Common myeloid progenitor, CD34-positive (primary cell): ENCODE results near the gene CCDC50. TPM values are rescaled to one million over a fixed set of nuclear protein-coding genes. Genes with fewer than 3 reads are reported as not detected.

Source experiments
- CTCF ChIA-PET: fragments of 350-600 bp; sonication (Branson Sonifier 250); formaldehyde crosslinking; loops from one replicate; lab custom pipeline; 2021; ENCODE audit warnings: antibody characterized with exemption; lab: Charles Lee
- POLR2A ChIA-PET: fragments of 350-600 bp; sonication (Branson Sonifier 250); formaldehyde crosslinking; loops from one replicate; lab custom pipeline; 2021; ENCODE audit warnings: antibody characterized with exemption; lab: Charles Lee
- DNase-seq, 3 donors: peaks; one replicate each; pipeline versions ENCODE4 v3.0.0 to v3.0.0-alpha.2; 2013
- H3K27ac ChIP-seq, 2 experiments: 1 replicate in 1 of 2; 2 replicates in 1 of 2; pipeline ENCODE4 v1.7.0; 2013; ENCODE audit warnings: inconsistent platforms in 2 of 2, low read length in 2 of 2, mild to moderate bottlenecking in 2 of 2, low read depth in 1 of 2, moderate library complexity in 1 of 2; ENCODE audit not compliant: severe bottlenecking in 2 of 2, insufficient read depth in 1 of 2, poor library complexity in 1 of 2
- H3K27me3 ChIP-seq, 5 experiments: replicated peaks in 2 of 5; 1 replicate in 3 of 5; 2 replicates in 2 of 5; pipeline versions ENCODE4 v1.6.1 to v1.7.0; 2013; ENCODE audit warnings: low read length in 4 of 5, mild to moderate bottlenecking in 2 of 5, moderate library complexity in 2 of 5, inconsistent platforms in 1 of 5; ENCODE audit not compliant: insufficient read depth in 5 of 5, control insufficient read depth in 4 of 5
- H3K36me3 ChIP-seq, 4 experiments: 1 replicate in 2 of 4; 2 replicates in 2 of 4; pipeline versions ENCODE4 v1.6.1 to v1.7.0; 2013; ENCODE audit warnings: low read length in 3 of 4, control low read depth in 1 of 4, mild to moderate bottlenecking in 1 of 4; ENCODE audit not compliant: control insufficient read depth in 4 of 4, insufficient read depth in 4 of 4
- H3K4me1 ChIP-seq, 4 experiments: 1 replicate in 3 of 4; 2 replicates in 1 of 4; pipeline versions ENCODE4 v1.6.1 to v1.7.1; 2013; ENCODE audit warnings: low read length in 3 of 4, mild to moderate bottlenecking in 3 of 4, control low read depth in 1 of 4, inconsistent platforms in 1 of 4, moderate library complexity in 1 of 4; ENCODE audit not compliant: control insufficient read depth in 4 of 4, insufficient read depth in 4 of 4; ENCODE audit errors: control extremely low read depth in 1 of 4
- H3K4me3 ChIP-seq, 7 experiments: 1 replicate in 4 of 7; 2 replicates in 3 of 7; pipeline versions ENCODE4 v1.5.1 to v1.7.0; 2013; ENCODE audit warnings: mild to moderate bottlenecking in 7 of 7, low read length in 6 of 7, moderate library complexity in 6 of 7, inconsistent platforms in 2 of 7, low read depth in 2 of 7, control low read depth in 1 of 7; ENCODE audit not compliant: insufficient read depth in 4 of 7, control insufficient read depth in 1 of 7; ENCODE audit errors: extremely low read depth in 1 of 7
- H3K9me3 ChIP-seq, 5 experiments: 1 replicate in 4 of 5; 2 replicates in 1 of 5; pipeline versions ENCODE4 v1.6.1 to v1.7.1; 2013; ENCODE audit warnings: low read length in 4 of 5, mild to moderate bottlenecking in 2 of 5, inconsistent platforms in 1 of 5, low read depth in 1 of 5, moderate library complexity in 1 of 5; ENCODE audit not compliant: control insufficient read depth in 4 of 5, insufficient read depth in 2 of 5; ENCODE audit errors: control extremely low read depth in 1 of 5
- WGBS: methylation state at CpG from one replicate; pipeline ENCODE4 v1.1.5; 2013; ENCODE audit not compliant: insufficient coverage; 5-methylcytosine and 5-hydroxymethylcytosine counted together
- polyA plus RNA-seq: library from polyadenylated mRNA; unstranded; fragments of 120-200 nt; gene quantifications from one replicate; pipeline ENCODE4 v1.2.1, GENCODE V29; 2013

Gene CCDC50, protein sequence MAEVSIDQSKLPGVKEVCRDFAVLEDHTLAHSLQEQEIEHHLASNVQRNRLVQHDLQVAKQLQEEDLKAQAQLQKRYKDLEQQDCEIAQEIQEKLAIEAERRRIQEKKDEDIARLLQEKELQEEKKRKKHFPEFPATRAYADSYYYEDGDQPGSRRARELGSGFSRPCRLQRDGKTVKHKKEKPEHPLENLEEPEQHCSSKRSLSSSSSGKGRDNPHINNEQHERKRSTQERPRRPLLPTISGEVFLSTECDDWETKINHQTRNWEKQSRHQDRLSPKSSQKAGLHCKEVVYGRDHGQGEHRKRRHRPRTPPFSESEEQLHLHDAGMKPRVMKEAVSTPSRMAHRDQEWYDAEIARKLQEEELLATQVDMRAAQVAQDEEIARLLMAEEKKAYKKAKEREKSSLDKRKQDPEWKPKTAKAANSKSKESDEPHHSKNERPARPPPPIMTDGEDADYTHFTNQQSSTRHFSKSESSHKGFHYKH
- polyA plus RNA-seq = 10.0 TPM

DNA sequence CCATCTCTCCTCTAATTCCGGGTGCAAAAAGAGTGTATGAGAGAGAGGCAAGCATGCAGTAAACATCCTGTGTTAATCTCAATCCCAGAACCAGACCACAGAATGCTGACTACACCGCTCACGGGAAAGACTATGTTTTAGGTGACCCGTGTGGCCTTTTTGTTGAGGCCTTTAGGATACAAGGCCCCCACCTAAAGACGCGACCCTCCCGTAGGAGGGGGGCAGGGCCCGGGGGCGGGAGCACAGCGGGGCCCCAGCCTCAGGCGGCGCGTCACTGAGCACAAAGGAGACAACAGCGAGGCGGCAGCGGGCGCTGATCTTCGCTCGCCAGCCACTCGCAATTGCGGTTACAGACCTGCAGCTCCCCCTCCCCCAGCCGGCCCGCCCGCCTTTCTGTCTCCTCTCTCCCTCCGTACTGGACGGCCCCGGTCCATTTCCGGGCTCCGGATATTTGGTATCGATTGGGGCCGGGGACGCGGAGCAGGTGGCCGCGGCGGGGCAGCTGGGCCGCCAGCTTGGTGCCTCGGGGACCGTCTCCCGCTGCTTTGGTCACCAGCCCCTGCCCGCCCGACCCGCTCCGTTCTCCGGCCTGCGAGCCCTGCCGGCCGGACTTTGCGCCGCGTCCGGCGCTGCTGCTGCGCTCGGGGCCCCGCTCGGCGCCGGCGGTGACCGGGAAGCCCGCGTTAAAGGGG, at the start of gene CCDC50:
CCDC50 (plus strand) TSS at position 433 of the 692 bp plus-strand sequence. CDS start 281 bp downstream, outside the sequence.
- H3K27ac ChIP-seq = peak within 1 kb of the TSS in 1 of 2 experiments; percentile 65
- H3K27me3 ChIP-seq = peaks cover 0 to 5% (median 2%) of the 10 kb centered on the region in 5 experiments
- H3K4me1 ChIP-seq = peaks cover 5 to 33% (median 19%) of the 10 kb centered on the region in 4 experiments
- CTCF ChIA-PET = interaction anchor here (0.6 kb wide), 1 partner anchor 1135 kb away, joined by 3 read pairs; no protein-coding TSS in a partner anchor
- peak in 2 of 3 donors; percentile 46 to 70 for DNase-seq
- POLR2A ChIA-PET = interaction anchor here (0.7 kb wide), 1 partner anchor 12 kb away, joined by 3 read pairs; no protein-coding TSS in a partner anchor
- 0% methylated on average over 56 of the region's 63 CpGs for WGBS
- H3K4me3 ChIP-seq = peak within 1 kb of the TSS; percentile 59 to 84 (median 79)
- no peaks in the 10 kb centered on the region for H3K9me3 ChIP-seq
- H3K36me3 ChIP-seq = no peaks in the 10 kb centered on the region

DNA sequence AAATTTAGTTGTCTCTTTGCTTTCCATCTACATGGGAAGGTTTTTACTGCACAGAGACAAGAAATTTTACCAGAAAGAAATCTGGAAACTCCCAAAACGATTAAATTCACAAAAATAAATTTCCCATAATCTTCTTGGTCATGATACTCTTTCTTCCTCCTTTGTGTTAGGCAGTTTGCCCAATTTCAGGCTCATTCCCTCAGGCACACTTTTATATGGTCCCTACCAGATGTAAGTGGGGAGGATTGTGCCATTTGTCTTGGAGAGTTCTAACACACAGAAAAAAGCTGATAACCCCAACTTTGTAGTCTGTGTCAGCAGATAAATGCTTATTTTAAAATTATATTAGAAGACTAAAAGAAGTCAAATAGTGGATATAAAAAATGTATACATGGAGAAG, 49.1 kb upstream of the CCDC50 start:
- Histone ChIP-seq H3K36me3 (no peaks in the 10 kb centered on the region), H3K4me1 (no peaks in the 10 kb centered on the region), H3K9me3 (no peaks in the 10 kb centered on the region), H3K27ac (no peak overlapping the region), H3K4me3 (no peak overlapping the region), H3K27me3 (no peaks in the 10 kb centered on the region)
- ChIA-PET CTCF (no interaction called here), POLR2A (no interaction called here)
- no peak for DNase-seq
- no CpG with 5 or more reads among the region's 1 CpG for WGBS

DNA sequence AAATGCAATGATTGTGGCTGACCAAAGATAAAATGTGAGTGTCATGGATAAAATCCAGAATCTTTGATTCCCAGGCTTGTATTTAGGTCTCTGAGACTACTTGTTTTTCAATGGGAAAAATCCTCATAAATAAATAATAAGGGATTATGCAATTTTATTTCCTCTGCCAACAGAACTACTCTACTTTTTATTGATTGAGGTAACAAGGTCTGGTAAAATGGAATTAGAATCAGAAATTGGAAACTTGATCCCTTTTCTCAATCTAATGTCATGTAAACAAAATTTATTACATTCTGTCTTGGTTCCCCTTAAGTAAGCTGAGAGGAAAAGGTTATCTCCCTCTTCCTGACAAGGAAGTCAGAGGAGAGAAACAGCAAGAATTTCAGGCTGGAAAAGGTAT, 48.3 kb upstream of the CCDC50 start:
- CTCF ChIA-PET = no interaction called here
- POLR2A ChIA-PET = no interaction called here
- Histone ChIP-seq H3K4me1 (no peaks in the 10 kb centered on the region), H3K9me3 (no peaks in the 10 kb centered on the region), H3K27me3 (no peaks in the 10 kb centered on the region), H3K36me3 (no peaks in the 10 kb centered on the region), H3K27ac (no peak overlapping the region), H3K4me3 (no peak overlapping the region)
- DNase-seq = no peak

DNA sequence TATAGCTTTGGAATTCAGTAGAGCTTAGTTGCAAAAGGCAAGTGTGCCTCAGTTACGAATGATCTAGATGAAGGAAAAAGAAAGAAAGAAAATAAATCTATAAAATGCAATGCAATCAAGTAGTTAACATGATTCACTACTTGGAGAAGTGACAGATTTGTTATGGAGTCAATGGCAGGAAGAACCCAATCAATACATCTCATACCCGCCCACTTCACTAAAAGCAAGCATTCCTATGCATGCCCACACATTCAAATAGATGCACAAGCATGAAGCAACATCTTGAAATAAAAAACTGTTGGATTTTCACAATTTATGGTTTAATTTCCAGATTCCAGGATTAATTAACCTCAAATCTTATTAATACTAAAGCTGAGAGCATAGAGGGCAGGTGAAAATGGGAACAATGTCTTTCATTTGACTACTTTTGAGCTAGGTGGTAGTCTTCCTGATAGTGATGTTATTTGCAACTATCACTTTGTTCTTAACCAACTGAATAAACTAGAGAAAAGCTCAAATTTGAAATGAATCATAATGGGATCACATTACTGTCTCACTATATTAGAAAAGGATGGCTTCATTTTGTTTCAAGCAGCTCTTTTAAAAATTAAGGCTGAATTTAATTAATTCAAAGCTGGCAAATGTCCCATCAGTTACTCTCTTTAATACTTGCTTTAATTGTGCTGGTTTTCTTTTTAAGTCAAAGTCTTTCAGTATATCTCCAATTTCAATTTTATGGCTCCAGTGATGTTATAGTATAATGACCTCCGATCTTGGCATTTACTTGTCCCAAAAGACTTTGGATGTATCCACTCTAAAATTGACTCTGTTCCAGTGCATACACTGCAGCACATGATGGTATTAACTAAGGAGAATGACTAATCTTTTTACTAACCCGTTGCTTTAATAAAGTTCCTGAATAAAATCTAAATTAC, 46.7 kb upstream of the CCDC50 start:
- Histone ChIP-seq H3K27ac (no peak overlapping the region), H3K9me3 (no peaks in the 10 kb centered on the region), H3K36me3 (no peaks in the 10 kb centered on the region), H3K4me1 (no peaks in the 10 kb centered on the region), H3K27me3 (no peaks in the 10 kb centered on the region), H3K4me3 (no peak overlapping the region)
- CTCF ChIA-PET = no interaction called here
- POLR2A ChIA-PET = interaction anchor here (0.5 kb wide), 1 partner anchor 9 kb away, joined by 4 read pairs; no protein-coding TSS in a partner anchor
- WGBS = 60% methylated on average over 1 of the region's 4 CpGs
- no peak for DNase-seq

DNA sequence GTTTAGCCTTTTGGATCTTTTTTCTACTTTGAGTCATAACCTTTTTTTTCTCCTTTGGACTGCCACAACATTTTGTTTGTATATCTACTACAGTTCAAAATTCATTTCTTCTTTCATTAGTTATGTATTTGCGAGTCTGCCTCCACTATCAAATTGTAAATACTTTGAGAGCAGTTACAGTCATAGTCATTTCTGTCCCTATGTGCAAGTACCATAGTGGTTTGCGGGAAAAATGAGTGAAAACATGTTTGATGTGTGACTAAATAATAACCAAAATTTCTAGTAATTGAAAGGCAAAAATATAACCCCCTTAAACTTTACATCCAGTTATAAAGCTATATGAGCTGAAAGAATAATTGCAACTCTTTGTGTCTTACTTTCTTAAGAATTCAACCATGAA, 45.8 kb upstream of the CCDC50 start:
- CTCF ChIA-PET = no interaction called here

DNA sequence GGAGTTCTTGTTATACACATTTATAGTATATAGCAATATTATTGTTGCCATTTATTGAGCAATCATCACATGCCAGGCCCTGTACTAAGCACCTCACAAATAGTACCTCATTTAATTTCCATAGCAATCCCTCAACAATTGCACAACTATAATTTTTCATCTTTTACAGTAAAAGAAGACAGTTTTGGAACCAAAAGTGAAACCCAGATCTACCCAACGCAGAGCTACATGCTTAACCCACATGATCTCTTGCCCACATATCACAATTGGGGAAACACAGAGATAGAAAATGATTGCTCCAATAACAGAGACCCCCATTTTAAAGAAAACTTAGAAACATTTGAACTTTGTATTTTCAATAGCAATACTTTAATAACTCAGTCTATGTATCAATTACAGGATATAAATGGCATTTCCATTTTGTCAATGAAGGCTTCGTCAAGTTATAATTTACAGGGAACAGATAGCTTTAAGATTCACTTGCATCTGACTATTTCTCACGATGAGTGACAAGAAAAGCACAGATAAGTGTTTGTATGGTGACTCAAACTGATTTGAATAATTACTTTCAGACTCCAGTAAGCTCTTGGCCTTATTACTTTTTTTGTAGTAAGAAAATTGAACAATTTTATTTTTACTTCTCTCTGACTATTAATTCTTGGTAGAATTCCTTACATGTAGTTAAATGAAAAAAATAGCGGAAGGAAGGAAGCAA, 38.7 kb upstream of the CCDC50 start:
- no peak overlapping the region for H3K4me3 ChIP-seq
- H3K4me1 ChIP-seq = no peaks in the 10 kb centered on the region
- no peak overlapping the region for H3K27ac ChIP-seq
- ChIA-PET CTCF (no interaction called here), POLR2A (no interaction called here)
- peak in 2 of 3 donors; percentile 9 to 50 for DNase-seq
- H3K27me3 ChIP-seq = no peaks in the 10 kb centered on the region
- H3K9me3 ChIP-seq = no peaks in the 10 kb centered on the region
- H3K36me3 ChIP-seq = no peaks in the 10 kb centered on the region
- WGBS = 60% methylated on average over 2 of the region's 4 CpGs

More for the DNA sequence above, 45.8 kb upstream of the CCDC50 start:
- Histone ChIP-seq H3K36me3 (no peaks in the 10 kb centered on the region), H3K9me3 (no peaks in the 10 kb centered on the region), H3K27me3 (no peaks in the 10 kb centered on the region), H3K27ac (no peak overlapping the region), H3K4me3 (no peak overlapping the region), H3K4me1 (no peaks in the 10 kb centered on the region)
- POLR2A ChIA-PET = no interaction called here
- WGBS = no CpG with 5 or more reads among the region's 2 CpGs
- no peak for DNase-seq
